AG09309 (cell line): ENCODE results near the gene MYL6B.

Source experiments
- DNase-seq: peaks from one replicate; pipeline ENCODE4 v3.0.0-alpha.2; 2010; ENCODE audit warnings: low read depth
- H3K4me3 ChIP-seq: 2 replicates; pipeline ENCODE4 v1.5.1; 2011; ENCODE audit warnings: mild to moderate bottlenecking, low read depth, low read length, moderate library complexity; ENCODE audit not compliant: control insufficient read depth
- CTCF ChIP-seq: IDR thresholded peaks from 2 replicates; pipeline ENCODE4 v1.5.1; 2011; ENCODE audit warnings: mild to moderate bottlenecking, low read depth, low read length, inconsistent platforms; ENCODE audit not compliant: insufficient read depth, control insufficient read depth; ENCODE audit errors: missing control alignments

Gene MYL6B

DNA sequence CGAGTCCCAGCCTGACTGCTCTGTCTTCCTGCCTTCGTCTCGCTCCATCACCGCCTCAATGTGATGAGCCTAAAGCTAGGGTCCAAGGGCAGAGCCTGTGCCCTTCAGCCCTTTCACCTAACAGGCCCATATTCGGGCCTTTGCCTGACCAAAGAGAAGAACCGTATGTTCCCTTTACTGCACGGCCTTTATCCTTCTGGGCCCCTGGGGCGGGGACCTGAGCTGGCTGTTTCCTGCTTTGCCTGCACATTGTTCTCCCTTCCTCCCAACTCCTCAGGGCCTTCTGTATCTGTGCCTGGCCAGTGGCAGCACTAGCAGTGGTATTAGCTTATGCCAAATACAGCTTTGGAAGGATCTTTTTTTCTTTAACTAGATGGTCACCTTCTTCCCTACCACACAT is 8.5 kb upstream of the MYL6B start:
- no peak for DNase-seq
- TF ChIP-seq CTCF, result no peak
- no peak overlapping the region for H3K4me3 ChIP-seq

DNA sequence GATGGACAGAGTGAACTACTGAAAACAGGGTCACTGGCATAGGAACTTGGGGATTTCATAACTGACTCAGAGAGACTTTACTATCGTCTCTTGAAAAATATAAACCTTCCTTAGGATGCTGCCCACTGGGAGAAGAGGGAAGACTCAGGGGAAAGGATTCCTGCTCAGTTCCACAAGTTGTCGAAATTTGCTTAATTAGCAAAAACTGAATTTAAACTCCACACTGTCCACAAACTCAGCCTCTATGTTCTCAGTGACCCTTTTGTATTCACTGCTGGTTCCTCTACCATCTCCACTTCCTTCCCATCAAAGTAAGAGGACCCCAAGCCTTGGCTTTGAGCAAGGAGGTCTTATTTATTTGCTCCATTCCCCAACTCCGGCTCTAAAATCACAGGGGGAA is 7.2 kb upstream of the MYL6B start:
- H3K4me3 ChIP-seq, result no peak overlapping the region
- no peak for DNase-seq
- TF ChIP-seq CTCF, result no peak

- no peak overlapping the region for H3K4me3 ChIP-seq
- no peak for DNase-seq
- TF ChIP-seq CTCF, result no peak
Observed at GRCh38 chr12:56146492-56147460, 5.6 kb upstream of the MYL6B start.

DNA sequence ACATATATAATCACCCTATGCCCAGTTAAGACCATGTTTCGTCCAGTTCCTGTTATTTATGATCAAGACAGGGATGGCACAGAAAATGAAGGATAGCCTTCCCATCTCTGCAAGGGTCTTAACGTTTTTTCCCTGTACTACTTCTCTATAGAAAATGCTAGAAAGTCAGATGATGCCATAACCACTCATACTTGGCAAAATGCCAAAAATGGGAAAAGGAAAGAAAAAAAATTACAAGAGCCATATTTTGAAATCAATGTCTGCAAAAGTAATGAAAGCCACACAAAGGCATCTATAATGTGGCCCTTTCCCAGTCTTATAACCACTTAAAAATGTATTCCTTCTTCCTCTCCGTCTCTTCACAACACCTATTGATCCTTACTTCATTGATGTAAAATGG is 1.8 kb upstream of the MYL6B start:
- no peak for TF ChIP-seq CTCF
- no peak overlapping the region for H3K4me3 ChIP-seq
- DNase-seq, result no peak

DNA sequence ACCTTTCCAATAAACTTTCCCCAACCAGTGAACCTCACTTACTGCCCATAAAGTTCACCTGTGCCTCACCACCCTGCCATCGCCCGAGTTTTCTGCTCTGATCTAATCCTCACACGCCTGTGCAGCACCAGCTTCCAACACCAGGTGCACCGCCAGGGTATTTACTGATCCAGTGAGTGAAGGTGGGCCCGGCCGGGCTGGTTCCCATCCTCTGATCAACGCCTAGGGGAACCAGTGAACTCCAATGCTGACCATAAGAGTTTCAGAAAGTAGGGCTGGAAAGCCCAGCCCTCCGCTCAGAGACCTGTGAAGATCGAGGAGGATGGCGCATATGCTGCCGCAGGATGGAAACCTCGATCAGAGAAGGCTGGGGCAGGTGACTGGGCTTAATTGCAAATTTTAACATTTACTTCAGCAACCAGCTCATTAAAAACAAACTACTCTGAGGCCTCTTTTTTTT is 685 bp upstream of the MYL6B start:
- peak; percentile 38 for TF ChIP-seq CTCF
- DNase-seq, result no peak
- H3K4me3 ChIP-seq, result peak overlapping the region; percentile 82

DNA sequence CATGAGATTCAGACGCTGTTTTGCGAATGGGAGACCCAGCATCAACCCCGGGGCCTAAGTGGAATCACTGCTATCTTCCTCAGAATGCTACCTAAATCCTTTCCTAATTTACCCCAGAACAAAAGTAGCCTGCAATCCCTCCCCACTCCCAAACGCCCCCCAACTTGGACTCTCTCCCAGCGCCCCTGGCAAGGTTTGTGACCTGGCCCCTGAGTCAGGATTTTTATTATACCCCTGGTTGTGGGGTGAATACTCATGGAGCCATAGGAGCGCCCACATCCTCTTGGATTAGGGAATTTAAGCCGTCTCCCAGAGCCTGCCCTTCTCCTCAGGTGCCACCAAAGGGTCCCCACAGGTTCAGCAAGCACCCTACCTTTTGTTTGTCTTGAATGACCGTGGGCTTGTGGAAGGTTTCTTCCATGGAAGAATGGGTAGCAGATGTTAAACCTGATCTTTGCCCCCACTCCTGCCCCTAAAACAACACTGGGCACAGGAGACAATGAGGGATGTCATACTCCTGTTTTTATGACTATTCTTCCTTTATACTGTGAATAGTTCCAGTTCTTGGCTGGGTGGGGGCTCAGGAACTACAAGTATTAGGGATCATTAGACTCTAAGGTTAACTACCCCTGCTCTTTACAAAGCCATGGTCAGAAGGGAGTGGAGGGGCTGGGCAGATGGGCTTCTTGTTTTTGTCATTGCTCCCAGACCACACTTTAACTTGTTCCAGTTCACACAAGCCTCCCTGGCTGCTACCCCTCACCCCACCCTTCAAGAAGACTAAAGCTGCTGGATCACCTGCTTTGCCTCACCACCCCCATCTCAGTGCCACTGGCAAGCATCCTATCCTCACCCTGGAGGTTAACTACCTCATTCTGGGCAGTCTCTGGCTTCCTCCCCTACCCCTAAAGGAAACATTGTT is 630 bp downstream of the MYL6B start:
- TF ChIP-seq CTCF, result no peak
- DNase-seq, result no peak
- H3K4me3 ChIP-seq, result peak overlapping the region; percentile 82
